NB4 (cell line): ENCODE results near the gene SLC39A5.

Source experiments
- CTCF ChIP-seq: IDR thresholded peaks from one replicate; pipeline ENCODE4 v1.5.1; 2012; ENCODE audit warnings: low read depth, low read length
- POLR2A ChIP-seq: IDR thresholded peaks from 2 replicates; pipeline ENCODE4 v1.6.1; 2011; ENCODE audit warnings: mild to moderate bottlenecking; ENCODE audit not compliant: insufficient read length; ENCODE audit errors: extremely low read depth

GRCh38 chr12:56274299-56274698, 44.4 kb downstream of the SLC39A5 start:
- no peak for TF ChIP-seq CTCF
- TF ChIP-seq POLR2A = no peak
